ENCODE measurements around the gene ATP1B3. TPM values are rescaled to one million over a fixed set of nuclear protein-coding genes. Genes with fewer than 3 reads are reported as not detected.
"Not testable (repeated sequence)": the region's sequence is repeated elsewhere in the genome, so short reads cannot be mapped to it uniquely, and the experiment has no call there.

The ATP1B3 gene
- polyA plus RNA-seq, 1 donor: 261 TPM

DNA sequence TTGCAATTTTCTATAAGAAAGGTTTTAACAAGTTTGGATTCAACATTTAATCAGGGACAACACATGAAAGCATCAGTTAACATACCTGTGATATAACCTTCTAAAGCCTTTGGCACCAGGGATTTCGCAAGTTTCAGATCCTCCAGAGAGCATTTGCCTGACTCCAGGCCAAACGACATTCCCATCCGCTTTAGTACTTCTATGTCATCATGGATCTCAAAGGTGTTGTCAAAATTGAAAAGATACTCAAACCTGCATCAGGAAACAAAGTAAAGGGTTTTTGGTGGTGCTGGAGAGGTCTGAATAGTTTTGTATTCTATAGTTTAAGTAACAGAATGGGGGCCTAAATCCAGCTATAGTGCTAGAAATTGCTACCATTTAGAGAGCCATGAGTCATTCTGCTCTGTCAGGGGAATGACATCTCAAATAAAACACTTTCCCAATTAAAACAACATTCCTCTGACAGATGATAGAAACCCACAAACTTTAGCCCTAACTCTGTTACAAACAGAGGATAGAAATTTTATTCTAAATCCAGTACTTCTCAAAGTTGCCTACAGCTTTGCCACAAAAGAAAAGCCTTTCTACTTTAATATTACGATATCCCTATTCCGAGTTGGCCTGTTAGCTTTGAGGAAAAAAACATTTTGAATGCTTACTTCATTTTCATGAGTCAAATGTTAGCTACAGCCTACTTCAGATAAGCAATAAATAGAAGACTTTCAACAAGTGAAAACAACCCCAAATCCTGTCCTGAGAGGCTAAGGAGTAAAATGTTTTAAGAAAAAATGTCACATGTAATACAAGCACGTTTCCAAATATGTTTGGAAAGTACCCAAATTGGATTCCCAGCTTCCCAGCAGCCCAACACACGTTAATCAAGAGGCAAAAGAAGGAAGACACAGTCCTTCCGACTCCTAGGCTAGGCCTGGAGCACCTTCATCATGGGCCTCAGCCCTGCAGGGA lies 83.4 kb downstream of the ATP1B3 start:
- H3K27ac ChIP-seq (ENCODE audit: low read length): no peak overlapping the region

GRCh38 chr3:141960731-141961130 lies 84.3 kb downstream of the ATP1B3 start:
- H3K36me3 ChIP-seq (ENCODE audit: control insufficient read depth, insufficient read depth, low read length): peaks cover 49% of the 10 kb centered on the region
- no peak for DNase-seq
- no peaks in the 10 kb centered on the region for H3K4me1 ChIP-seq (ENCODE audit: control insufficient read depth, insufficient read depth, low read length)
- H3K27ac ChIP-seq (ENCODE audit: low read length): no peak overlapping the region
- H3K4me3 ChIP-seq (ENCODE audit: low read length): no peak overlapping the region
- no peaks in the 10 kb centered on the region for H3K9me3 ChIP-seq (ENCODE audit: control insufficient read depth, low read depth, low read length)
- WGBS (ENCODE audit: insufficient coverage, low lambda C conversion rate): no CpG with 5 or more reads among the region's 3 CpGs
- H3K27me3 ChIP-seq (ENCODE audit: control insufficient read depth, insufficient read depth, low read length): no peaks in the 10 kb centered on the region

More for the DNA sequence above, 83.4 kb downstream of the ATP1B3 start:
- DNase-seq: no peak
- WGBS (ENCODE audit: insufficient coverage, low lambda C conversion rate): 100% methylated on average over 2 of the region's 8 CpGs
- Histone ChIP-seq H3K9me3 (ENCODE audit: control insufficient read depth, low read depth, low read length) (no peaks in the 10 kb centered on the region), H3K4me1 (ENCODE audit: control insufficient read depth, insufficient read depth, low read length) (no peaks in the 10 kb centered on the region), H3K36me3 (ENCODE audit: control insufficient read depth, insufficient read depth, low read length) (peaks cover 52% of the 10 kb centered on the region), H3K4me3 (ENCODE audit: low read length) (no peak overlapping the region), H3K27me3 (ENCODE audit: control insufficient read depth, insufficient read depth, low read length) (no peaks in the 10 kb centered on the region)

DNA sequence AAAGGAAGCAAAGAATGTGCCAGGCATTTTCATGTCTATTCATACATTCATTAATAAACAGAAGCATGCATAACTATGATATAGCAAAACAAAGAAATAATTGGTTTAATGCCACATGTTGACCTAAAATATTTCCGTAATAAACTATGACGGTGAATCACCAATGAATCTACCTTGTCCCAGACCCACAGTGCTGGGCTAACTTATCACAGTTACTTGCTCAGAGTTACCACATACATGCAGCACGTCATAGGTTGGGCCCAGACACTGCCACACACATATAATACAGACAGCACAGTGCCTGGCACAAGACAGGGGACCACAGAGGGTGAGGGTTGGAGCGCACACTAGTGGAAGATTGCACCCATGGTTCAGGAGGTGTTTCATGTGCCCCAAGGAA lies 86.9 kb downstream of the ATP1B3 start:
- H3K27ac ChIP-seq (ENCODE audit: low read length): no peak overlapping the region
- WGBS (ENCODE audit: insufficient coverage, low lambda C conversion rate): no CpG with 5 or more reads among the region's 4 CpGs
- H3K4me1 ChIP-seq (ENCODE audit: control insufficient read depth, insufficient read depth, low read length): peaks cover 3% of the 10 kb centered on the region
- no peaks in the 10 kb centered on the region for H3K27me3 ChIP-seq (ENCODE audit: control insufficient read depth, insufficient read depth, low read length)
- H3K36me3 ChIP-seq (ENCODE audit: control insufficient read depth, insufficient read depth, low read length): peaks cover 46% of the 10 kb centered on the region
- H3K9me3 ChIP-seq (ENCODE audit: control insufficient read depth, low read depth, low read length): no peaks in the 10 kb centered on the region
- DNase-seq: no peak
- H3K4me3 ChIP-seq (ENCODE audit: low read length): no peak overlapping the region

DNA sequence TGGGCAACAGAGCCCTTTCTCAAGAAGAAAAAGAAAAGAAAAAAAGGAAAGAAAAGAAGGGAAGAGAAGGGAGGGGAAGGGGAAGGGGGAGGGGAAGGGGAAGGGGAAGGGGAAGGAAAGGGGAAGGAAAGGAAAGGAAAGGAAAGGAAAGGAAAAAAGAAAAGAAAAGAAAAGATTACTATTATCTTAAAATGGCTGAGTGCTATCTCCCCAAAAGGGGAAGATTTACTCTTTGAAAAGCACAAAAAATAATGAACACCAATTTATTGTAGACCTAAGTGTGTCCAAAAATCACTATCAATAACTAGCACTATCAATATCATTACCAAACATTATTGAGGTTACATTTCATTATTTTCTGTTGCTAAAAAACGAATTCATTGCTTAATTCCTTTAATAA lies 89.0 kb downstream of the ATP1B3 start:
- WGBS (ENCODE audit: insufficient coverage, low lambda C conversion rate): 100% methylated on average over 1 of the region's 1 CpG
- Histone ChIP-seq H3K27me3 (ENCODE audit: control insufficient read depth, insufficient read depth, low read length) (no peaks in the 10 kb centered on the region), H3K4me1 (ENCODE audit: control insufficient read depth, insufficient read depth, low read length) (peaks cover 3% of the 10 kb centered on the region), H3K4me3 (ENCODE audit: low read length) (no peak overlapping the region), H3K9me3 (ENCODE audit: control insufficient read depth, low read depth, low read length) (no peaks in the 10 kb centered on the region), H3K27ac (ENCODE audit: low read length) (no peak overlapping the region), H3K36me3 (ENCODE audit: control insufficient read depth, insufficient read depth, low read length) (peaks cover 39% of the 10 kb centered on the region)
- no peak for DNase-seq

GRCh38 chr3:141969711-141970110 lies 93.3 kb downstream of the ATP1B3 start:
- no peaks in the 10 kb centered on the region for H3K27me3 ChIP-seq (ENCODE audit: control insufficient read depth, insufficient read depth, low read length)
- no peak overlapping the region for H3K27ac ChIP-seq (ENCODE audit: low read length)
- peaks cover 3% of the 10 kb centered on the region for H3K4me1 ChIP-seq (ENCODE audit: control insufficient read depth, insufficient read depth, low read length)
- no peak overlapping the region for H3K4me3 ChIP-seq (ENCODE audit: low read length)
- no peaks in the 10 kb centered on the region for H3K9me3 ChIP-seq (ENCODE audit: control insufficient read depth, low read depth, low read length)
- DNase-seq: no peak
- 55% methylated on average over 2 of the region's 6 CpGs for WGBS (ENCODE audit: insufficient coverage, low lambda C conversion rate)
- H3K36me3 ChIP-seq (ENCODE audit: control insufficient read depth, insufficient read depth, low read length): peaks cover 29% of the 10 kb centered on the region

- 100% methylated on average over 1 of the region's 1 CpG for WGBS (ENCODE audit: insufficient coverage, low lambda C conversion rate)
- H3K4me1 ChIP-seq (ENCODE audit: control insufficient read depth, insufficient read depth, low read length): peaks cover under 1% of the 10 kb centered on the region
- no peaks in the 10 kb centered on the region for H3K9me3 ChIP-seq (ENCODE audit: control insufficient read depth, low read depth, low read length)
- H3K36me3 ChIP-seq (ENCODE audit: control insufficient read depth, insufficient read depth, low read length): peaks cover 33% of the 10 kb centered on the region
- DNase-seq: no peak
- H3K27ac ChIP-seq (ENCODE audit: low read length): no peak overlapping the region
- H3K4me3 ChIP-seq (ENCODE audit: low read length): no peak overlapping the region
- H3K27me3 ChIP-seq (ENCODE audit: control insufficient read depth, insufficient read depth, low read length): no peaks in the 10 kb centered on the region
Observed at GRCh38 chr3:141971571-141971970, 95.1 kb downstream of the ATP1B3 start.

DNA sequence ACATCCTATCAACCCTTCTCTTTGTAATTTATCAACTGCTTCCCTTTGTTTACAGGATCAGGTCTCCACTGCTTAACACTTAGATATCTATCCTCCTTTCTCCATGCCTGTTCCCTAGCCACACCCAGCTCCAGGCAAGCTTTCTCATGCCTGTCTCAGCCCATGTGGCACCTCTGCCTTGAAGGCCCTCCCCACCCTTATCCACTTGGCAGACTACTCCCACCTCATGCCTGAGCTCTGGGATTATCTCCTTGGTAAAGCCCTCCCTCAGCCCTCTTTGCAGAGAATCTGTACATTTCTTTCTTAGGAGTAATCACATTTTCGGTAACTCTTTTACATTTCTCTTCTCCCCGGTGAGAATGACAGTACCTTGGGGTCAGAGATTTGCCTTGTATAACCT lies 96.0 kb downstream of the ATP1B3 start:
- DNase-seq: no peak
- H3K36me3 ChIP-seq (ENCODE audit: control insufficient read depth, insufficient read depth, low read length): peaks cover 36% of the 10 kb centered on the region
- no CpG with 5 or more reads among the region's 2 CpGs for WGBS (ENCODE audit: insufficient coverage, low lambda C conversion rate)

DNA sequence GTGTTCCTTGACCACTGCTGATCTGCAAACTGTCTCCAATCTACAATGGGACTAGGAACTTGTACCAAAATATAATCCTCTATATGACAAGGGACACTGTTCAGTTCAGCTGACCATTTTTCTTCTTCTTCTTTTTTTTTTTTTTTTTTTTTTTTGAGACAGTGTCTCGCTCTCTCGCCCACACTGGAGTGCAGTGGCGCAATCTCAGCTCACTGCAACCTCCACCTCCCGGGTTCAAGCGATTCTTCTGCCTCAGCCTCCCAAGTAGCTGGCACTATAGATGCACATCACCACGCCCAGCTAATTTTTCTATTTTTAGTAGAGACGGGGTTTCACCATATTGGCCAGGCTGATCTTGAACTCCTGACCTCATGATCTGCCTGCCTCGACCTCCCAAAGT lies 98.3 kb downstream of the ATP1B3 start:
- DNase-seq; H3K4me3 ChIP-seq (ENCODE audit: low read length); H3K27me3 ChIP-seq (ENCODE audit: control insufficient read depth, insufficient read depth, low read length); H3K9me3 ChIP-seq (ENCODE audit: control insufficient read depth, low read depth, low read length); H3K4me1 ChIP-seq (ENCODE audit: control insufficient read depth, insufficient read depth, low read length); H3K27ac ChIP-seq (ENCODE audit: low read length): not testable (repeated sequence)
- H3K36me3 ChIP-seq (ENCODE audit: control insufficient read depth, insufficient read depth, low read length): peaks cover 34% of the 10 kb centered on the region
- WGBS (ENCODE audit: insufficient coverage, low lambda C conversion rate): no CpG with 5 or more reads among the region's 8 CpGs

More for the DNA sequence above, 96.0 kb downstream of the ATP1B3 start:
- Histone ChIP-seq H3K27ac (ENCODE audit: low read length) (no peak overlapping the region), H3K4me1 (ENCODE audit: control insufficient read depth, insufficient read depth, low read length) (no peaks in the 10 kb centered on the region), H3K9me3 (ENCODE audit: control insufficient read depth, low read depth, low read length) (no peaks in the 10 kb centered on the region), H3K27me3 (ENCODE audit: control insufficient read depth, insufficient read depth, low read length) (no peaks in the 10 kb centered on the region), H3K4me3 (ENCODE audit: low read length) (no peak overlapping the region)

Other genes with a start within 250 kb of the ATP1B3 start
- gene RNF7, start 138.3 kb upstream of the ATP1B3 start, polyA plus RNA-seq: 110 TPM
- not detected for gene GRK7, start 113.2 kb upstream of the ATP1B3 start, polyA plus RNA-seq